ENCODE data around the gene SPIRE1.

Gene SPIRE1

GRCh38 chr18:12408247-12408869, 249.5 kb downstream of the SPIRE1 start:
- H3K4me3 ChIP-seq (ENCODE audit: low read length) = peak overlapping the region; percentile 75
- DNase-seq (ENCODE audit: low read depth) = peak; percentile 42
- TF ChIP-seq CTCF (conservative IDR thresholded peaks at IDR 0.05; ENCODE audit: low read length) = no peak

GRCh38 chr18:12406371-12407111, 251.4 kb downstream of the SPIRE1 start:
- no peak overlapping the region for H3K4me3 ChIP-seq (ENCODE audit: low read length)
- no peak for DNase-seq (ENCODE audit: low read depth)
- TF ChIP-seq CTCF (conservative IDR thresholded peaks at IDR 0.05; ENCODE audit: low read length) = no peak

- TF ChIP-seq CTCF (conservative IDR thresholded peaks at IDR 0.05; ENCODE audit: low read length) = no peak
- no peak for DNase-seq (ENCODE audit: low read depth)
- H3K4me3 ChIP-seq (ENCODE audit: low read length) = no peak overlapping the region
Measured at GRCh38 chr18:12405066-12405465, 252.8 kb downstream of the SPIRE1 start.

GRCh38 chr18:12403601-12404506, 254.1 kb downstream of the SPIRE1 start:
- TF ChIP-seq CTCF (conservative IDR thresholded peaks at IDR 0.05; ENCODE audit: low read length) = no peak
- peak; percentile 84 for DNase-seq (ENCODE audit: low read depth)
- H3K4me3 ChIP-seq (ENCODE audit: low read length) = no peak overlapping the region; the same call in 1 of the 2 replicates

GRCh38 chr18:12401881-12402280, 256.0 kb downstream of the SPIRE1 start:
- no peak for DNase-seq (ENCODE audit: low read depth)
- H3K4me3 ChIP-seq (ENCODE audit: low read length) = no peak overlapping the region
- no peak for TF ChIP-seq CTCF (conservative IDR thresholded peaks at IDR 0.05; ENCODE audit: low read length)

- no peak overlapping the region for H3K4me3 ChIP-seq (ENCODE audit: low read length)
- no peak for DNase-seq (ENCODE audit: low read depth)
- TF ChIP-seq CTCF (conservative IDR thresholded peaks at IDR 0.05; ENCODE audit: low read length) = no peak
Measured at GRCh38 chr18:12399231-12399630, 258.7 kb downstream of the SPIRE1 start.

All from AG10803 (cell line).